Middle frontal gyrus (tissue), 1 donor: ENCODE results near the gene ZBTB7B.
A peak's percentile ranks its signal among the peaks of the same experiment; 100 is the strongest.

ENCODE experiments used
- DNase-seq: peaks from one replicate; pipeline ENCODE4 v3.0.0-alpha.2; 2015; ENCODE audit warnings: low spot score; ENCODE audit errors: extremely low spot score

The ZBTB7B gene

GRCh38 chr1:155002464-155003226, at the start of gene ZBTB7B:
ZBTB7B (plus strand) TSS chr1:155002802; CDS start chr1:155014661, 11,859 bp downstream.
- DNase-seq = no peak

- DNase-seq = no peak
These were observed 49.0 kb upstream of the ZBTB7B start for GRCh38 chr1:154953611-154954038.

GRCh38 chr1:154954541-154954940, 48.1 kb upstream of the ZBTB7B start:
- DNase-seq = no peak

GRCh38 chr1:154955039-154955717, 47.4 kb upstream of the ZBTB7B start:
- DNase-seq = peak; percentile 60

- peak; percentile 89 for DNase-seq
These were observed 46.7 kb upstream of the ZBTB7B start, which contains the start of gene PBXIP1 for GRCh38 chr1:154955718-154956543. PBXIP1 (minus strand) TSS chr1:154956099; CDS start chr1:154953721, 2,378 bp downstream.

- no peak for DNase-seq
These were observed 46.1 kb upstream of the ZBTB7B start for GRCh38 chr1:154956544-154956941.

- no peak for DNase-seq
These were observed 45.4 kb upstream of the ZBTB7B start for GRCh38 chr1:154957091-154957657.

GRCh38 chr1:154958036-154958435, 44.6 kb upstream of the ZBTB7B start:
- no peak for DNase-seq

GRCh38 chr1:154958681-154959425, 43.7 kb upstream of the ZBTB7B start:
- DNase-seq = no peak

GRCh38 chr1:154959426-154959780, 43.2 kb upstream of the ZBTB7B start:
- DNase-seq = no peak

GRCh38 chr1:154960446-154961136, 42.0 kb upstream of the ZBTB7B start:
- no peak for DNase-seq

- DNase-seq = peak; percentile 39
These were observed 41.1 kb upstream of the ZBTB7B start, which contains the start of gene PYGO2 for GRCh38 chr1:154961207-154962155. PYGO2 (minus strand) TSS chr1:154961782; CDS start chr1:154961576, 206 bp downstream.

GRCh38 chr1:154962156-154962749, 40.3 kb upstream of the ZBTB7B start:
- DNase-seq = no peak

GRCh38 chr1:154962795-154963330, 39.7 kb upstream of the ZBTB7B start:
- no peak for DNase-seq

GRCh38 chr1:154963643-154964042, 39.0 kb upstream of the ZBTB7B start:
- DNase-seq = no peak

- DNase-seq = no peak
These were observed 38.2 kb upstream of the ZBTB7B start for GRCh38 chr1:154964359-154964758.

GRCh38 chr1:154966111-154966510, 36.5 kb upstream of the ZBTB7B start:
- no peak for DNase-seq

GRCh38 chr1:154967331-154967950, 35.2 kb upstream of the ZBTB7B start:
- no peak for DNase-seq
